Progenitor cell of endocrine pancreas (in vitro differentiated cells): ENCODE data around the gene ZNF385B. TPM values are rescaled to one million over a fixed set of nuclear protein-coding genes. Genes with fewer than 3 reads are reported as not detected.

Source experiments
- DNase-seq: peaks from one replicate; pipeline ENCODE4 v3.0.0; 2021; ENCODE audit warnings: low spot score; ENCODE audit not compliant: unreplicated experiment
- H3K27ac Mint-ChIP-seq: 2 replicates; pipeline ENCODE4 v1.8.0; 2021; ENCODE audit warnings: mild to moderate bottlenecking, moderate library complexity, mixed read lengths
- H3K27me3 Mint-ChIP-seq: 2 replicates; pipeline ENCODE4 v1.8.0; 2021; ENCODE audit warnings: mixed read lengths
- H3K36me3 Mint-ChIP-seq: 2 replicates; pipeline ENCODE4 v1.8.0; 2022; ENCODE audit warnings: mixed read lengths; ENCODE audit not compliant: insufficient read depth
- H3K4me1 Mint-ChIP-seq: 2 replicates; pipeline ENCODE4 v1.8.0; 2021; ENCODE audit warnings: low read depth, mixed read lengths
- H3K4me3 Mint-ChIP-seq: 2 replicates; pipeline ENCODE4 v1.8.0; 2021; ENCODE audit warnings: low read depth, mild to moderate bottlenecking, moderate library complexity, mixed read lengths
- H3K9me3 Mint-ChIP-seq: 2 replicates; pipeline ENCODE4 v1.8.0; 2021; ENCODE audit warnings: low read depth, mixed read lengths
- total RNA-seq: library from RNA; stranded (reverse); gene quantifications from 2 replicates; pipeline ENCODE4 v1.2.1, GENCODE V29; 2021
- TF ChIP-seq, protein P1 (sequence below): fragments of 200-600 bp; sonication (generic); IDR thresholded peaks from one replicate; pipeline ENCODE4 v1.5.0; 2021; ENCODE audit warnings: antibody characterized with exemption, mild to moderate bottlenecking; ENCODE audit not compliant: unreplicated experiment

ZNF385B gene
- total RNA-seq, 1 donor from 2014 or later = 4.9 TPM

- no peak overlapping the region for H3K27ac Mint-ChIP-seq
- DNase-seq = no peak
- H3K4me1 Mint-ChIP-seq = peaks cover 1% of the 10 kb centered on the region
- peaks cover 3% of the 10 kb centered on the region for H3K9me3 Mint-ChIP-seq
- TF ChIP-seq, protein P1, sequence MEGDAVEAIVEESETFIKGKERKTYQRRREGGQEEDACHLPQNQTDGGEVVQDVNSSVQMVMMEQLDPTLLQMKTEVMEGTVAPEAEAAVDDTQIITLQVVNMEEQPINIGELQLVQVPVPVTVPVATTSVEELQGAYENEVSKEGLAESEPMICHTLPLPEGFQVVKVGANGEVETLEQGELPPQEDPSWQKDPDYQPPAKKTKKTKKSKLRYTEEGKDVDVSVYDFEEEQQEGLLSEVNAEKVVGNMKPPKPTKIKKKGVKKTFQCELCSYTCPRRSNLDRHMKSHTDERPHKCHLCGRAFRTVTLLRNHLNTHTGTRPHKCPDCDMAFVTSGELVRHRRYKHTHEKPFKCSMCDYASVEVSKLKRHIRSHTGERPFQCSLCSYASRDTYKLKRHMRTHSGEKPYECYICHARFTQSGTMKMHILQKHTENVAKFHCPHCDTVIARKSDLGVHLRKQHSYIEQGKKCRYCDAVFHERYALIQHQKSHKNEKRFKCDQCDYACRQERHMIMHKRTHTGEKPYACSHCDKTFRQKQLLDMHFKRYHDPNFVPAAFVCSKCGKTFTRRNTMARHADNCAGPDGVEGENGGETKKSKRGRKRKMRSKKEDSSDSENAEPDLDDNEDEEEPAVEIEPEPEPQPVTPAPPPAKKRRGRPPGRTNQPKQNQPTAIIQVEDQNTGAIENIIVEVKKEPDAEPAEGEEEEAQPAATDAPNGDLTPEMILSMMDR = no peak
- no peaks in the 10 kb centered on the region for H3K36me3 Mint-ChIP-seq
- H3K27me3 Mint-ChIP-seq = no peaks in the 10 kb centered on the region
- H3K4me3 Mint-ChIP-seq = no peak overlapping the region
Observed at GRCh38 chr2:179849719-179850118, 11.7 kb downstream of the ZNF385B start.

DNA sequence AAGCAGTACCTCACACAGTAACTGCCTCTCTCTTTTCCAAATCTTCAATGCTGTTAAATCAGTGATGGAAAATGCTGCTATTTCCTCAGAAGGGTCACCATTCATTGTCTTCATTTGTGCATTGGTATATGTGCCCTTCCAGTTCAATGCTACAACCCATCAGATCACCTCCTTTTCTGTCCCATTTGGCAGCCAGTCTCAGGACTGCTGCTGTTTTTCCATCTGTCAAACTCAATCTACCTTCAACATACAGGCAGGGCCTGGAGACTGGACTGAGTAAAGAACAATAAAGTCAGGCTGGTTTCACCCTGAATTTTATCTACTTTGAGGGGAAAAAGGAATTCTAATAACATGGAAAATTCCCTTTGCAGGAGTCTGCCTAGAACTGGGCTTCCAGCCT, 17.9 kb downstream of the ZNF385B start:
- Mint-ChIP-seq H3K27me3 (no peaks in the 10 kb centered on the region), H3K27ac (no peak overlapping the region), H3K9me3 (no peaks in the 10 kb centered on the region), H3K4me3 (no peak overlapping the region), H3K36me3 (no peaks in the 10 kb centered on the region), H3K4me1 (peaks cover 3% of the 10 kb centered on the region)
- TF ChIP-seq, protein P1 = no peak
- no peak for DNase-seq

DNA sequence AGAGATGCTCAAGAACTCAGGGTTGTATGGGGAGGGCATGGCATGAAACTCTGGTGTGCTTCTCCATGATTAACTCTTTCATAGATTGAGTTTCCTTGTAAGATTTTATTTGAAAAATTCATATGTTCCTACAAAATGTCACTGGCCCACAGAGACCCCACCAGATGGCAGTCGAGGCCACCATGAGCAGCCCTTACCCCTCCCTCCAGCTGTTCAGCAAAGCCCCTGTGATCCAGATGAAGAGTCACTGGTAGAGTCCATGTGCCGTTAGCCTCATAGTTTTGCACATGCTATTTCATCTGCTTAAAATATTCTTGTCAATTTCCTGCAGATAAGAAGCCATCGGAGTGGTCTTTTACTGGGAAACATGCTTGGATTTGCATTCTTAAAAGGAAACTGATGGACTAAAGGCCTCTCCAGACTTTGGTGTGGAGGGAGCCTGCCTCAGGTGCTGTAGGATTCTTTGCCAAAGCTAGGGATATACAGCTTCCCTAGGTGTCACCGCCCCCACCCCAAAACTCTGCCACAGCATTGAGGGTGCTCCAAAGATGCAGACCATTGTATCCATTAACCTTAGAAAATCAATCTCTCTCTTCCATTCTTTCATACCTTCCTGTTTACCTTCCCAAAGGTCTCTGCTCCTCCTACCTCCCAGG, 18.8 kb downstream of the ZNF385B start:
- Mint-ChIP-seq H3K4me3 (no peak overlapping the region), H3K27me3 (no peaks in the 10 kb centered on the region), H3K4me1 (peaks cover 3% of the 10 kb centered on the region), H3K36me3 (no peaks in the 10 kb centered on the region), H3K9me3 (no peaks in the 10 kb centered on the region), H3K27ac (no peak overlapping the region)
- TF ChIP-seq, protein P1 = peak; percentile 64
- DNase-seq = peak; percentile 14

GRCh38 chr2:179840840-179841239, 20.6 kb downstream of the ZNF385B start:
- DNase-seq = no peak
- Mint-ChIP-seq H3K4me1 (peaks cover 3% of the 10 kb centered on the region), H3K27ac (no peak overlapping the region), H3K27me3 (no peaks in the 10 kb centered on the region), H3K9me3 (no peaks in the 10 kb centered on the region), H3K36me3 (no peaks in the 10 kb centered on the region), H3K4me3 (no peak overlapping the region)
- TF ChIP-seq, protein P1 = no peak

GRCh38 chr2:179837408-179837807, 24.0 kb downstream of the ZNF385B start:
- H3K36me3 Mint-ChIP-seq = no peaks in the 10 kb centered on the region
- no peaks in the 10 kb centered on the region for H3K9me3 Mint-ChIP-seq
- no peaks in the 10 kb centered on the region for H3K4me1 Mint-ChIP-seq
- no peak for DNase-seq
- TF ChIP-seq, protein P1 = no peak
- no peak overlapping the region for H3K4me3 Mint-ChIP-seq
- H3K27ac Mint-ChIP-seq = no peak overlapping the region
- H3K27me3 Mint-ChIP-seq = no peaks in the 10 kb centered on the region
